PC-3 (cell line): ENCODE measurements around the gene SORBS2.

Experiments used
- CTCF ChIP-seq: fragments of 300-600 bp; sonication (generic); conservative IDR thresholded peaks from 2 replicates; pipeline ENCODE4 v1.5.1; 2017; ENCODE audit warnings: antibody characterized with exemption, low read depth, mild to moderate bottlenecking, low read length
- EZH2 ChIP-seq: fragments of 300-600 bp; sonication (generic); IDR thresholded peaks from one replicate; pipeline ENCODE4 v1.6.1; 2017; ENCODE audit warnings: antibody characterized with exemption, mild to moderate bottlenecking, low read length; ENCODE audit not compliant: unreplicated experiment
- EZH2phosphoT487 ChIP-seq: fragments of 300-600 bp; sonication (generic); IDR thresholded peaks from 2 replicates; pipeline ENCODE4 v1.6.1; 2018; ENCODE audit warnings: mild to moderate bottlenecking, antibody characterized with exemption, low read length, borderline replicate concordance

GRCh38 chr4:185542626-185543315 is 269.2 kb downstream of the SORBS2 start:
- TF ChIP-seq CTCF (no peak), EZH2phosphoT487 (no peak), EZH2 (no peak)
